GM10248 (cell line): ENCODE data around the gene RIF1.

Experiments
- CTCF ChIA-PET: fragments of 300-600 bp; sonication (Branson Sonifier 250); formaldehyde crosslinking; extraction: SDS; loops from one replicate; lab custom pipeline; 2021; ENCODE audit warnings: antibody characterized with exemption; lab: Yijun Ruan, JAX
- POLR2A ChIA-PET: fragments of 350-650 bp; sonication (Branson Sonifier 250); formaldehyde crosslinking; extraction: SDS; loops from one replicate; lab custom pipeline; 2020; ENCODE audit warnings: antibody characterized with exemption; lab: Yijun Ruan, JAX
- DNase-seq: peaks from one replicate; pipeline ENCODE4 v3.0.0; 2012; ENCODE audit errors: extremely low spot score
- TF ChIP-seq, protein P1 (sequence below): IDR thresholded peaks from 2 replicates; pipeline ENCODE4 v1.5.1; 2012; ENCODE audit warnings: mild to moderate bottlenecking, low read depth; ENCODE audit errors: extremely low read depth, missing control alignments, control extremely low read depth

The RIF1 gene

DNA sequence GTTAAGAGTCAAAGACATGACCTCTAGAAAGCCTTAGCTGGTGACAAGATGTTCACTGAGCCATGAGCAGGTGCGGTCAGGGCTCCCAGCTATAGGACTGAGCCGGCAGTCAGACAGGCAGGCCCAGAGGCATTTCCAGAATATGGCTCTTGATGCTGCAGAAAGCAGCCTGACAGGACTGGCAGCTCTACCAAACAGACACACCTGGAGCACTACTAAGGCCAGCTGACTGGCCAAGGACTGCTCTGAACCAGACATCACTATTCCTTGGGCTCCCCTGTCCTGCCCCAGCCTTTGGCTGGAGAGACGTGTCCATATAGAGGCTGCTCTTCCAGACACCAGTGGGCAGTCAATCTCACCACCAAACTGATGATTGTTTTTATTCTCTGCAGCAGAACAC is 98.8 kb downstream of the RIF1 start:
- POLR2A ChIA-PET: no interaction called here
- DNase-seq: no peak
- CTCF ChIA-PET: interaction anchor here (1.1 to 1.2 kb wide), 2 partner anchors 9 to 518 kb away, joined by 3 read pairs; no protein-coding TSS in a partner anchor
- TF ChIP-seq, protein P1, sequence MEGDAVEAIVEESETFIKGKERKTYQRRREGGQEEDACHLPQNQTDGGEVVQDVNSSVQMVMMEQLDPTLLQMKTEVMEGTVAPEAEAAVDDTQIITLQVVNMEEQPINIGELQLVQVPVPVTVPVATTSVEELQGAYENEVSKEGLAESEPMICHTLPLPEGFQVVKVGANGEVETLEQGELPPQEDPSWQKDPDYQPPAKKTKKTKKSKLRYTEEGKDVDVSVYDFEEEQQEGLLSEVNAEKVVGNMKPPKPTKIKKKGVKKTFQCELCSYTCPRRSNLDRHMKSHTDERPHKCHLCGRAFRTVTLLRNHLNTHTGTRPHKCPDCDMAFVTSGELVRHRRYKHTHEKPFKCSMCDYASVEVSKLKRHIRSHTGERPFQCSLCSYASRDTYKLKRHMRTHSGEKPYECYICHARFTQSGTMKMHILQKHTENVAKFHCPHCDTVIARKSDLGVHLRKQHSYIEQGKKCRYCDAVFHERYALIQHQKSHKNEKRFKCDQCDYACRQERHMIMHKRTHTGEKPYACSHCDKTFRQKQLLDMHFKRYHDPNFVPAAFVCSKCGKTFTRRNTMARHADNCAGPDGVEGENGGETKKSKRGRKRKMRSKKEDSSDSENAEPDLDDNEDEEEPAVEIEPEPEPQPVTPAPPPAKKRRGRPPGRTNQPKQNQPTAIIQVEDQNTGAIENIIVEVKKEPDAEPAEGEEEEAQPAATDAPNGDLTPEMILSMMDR: no peak

DNA sequence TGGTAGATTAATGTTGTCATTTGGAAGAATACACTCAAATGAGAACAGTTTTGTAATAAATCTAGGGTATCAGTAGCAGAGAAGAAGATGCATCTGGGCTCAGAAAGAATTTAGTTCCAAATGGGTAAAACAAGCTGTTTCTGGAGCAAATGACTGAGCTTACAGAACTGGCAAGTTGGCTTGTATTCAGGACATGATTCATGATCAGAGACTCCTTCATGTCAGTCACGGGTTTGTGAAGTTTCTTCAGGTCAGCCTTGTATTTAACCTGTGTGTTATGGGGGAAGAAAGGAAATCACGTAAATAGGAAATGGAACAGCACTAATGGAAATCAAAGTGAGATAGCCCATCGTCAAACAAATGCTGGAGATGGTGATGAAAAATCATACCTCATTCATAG is 109.1 kb downstream of the RIF1 start:
- DNase-seq: no peak
- ChIA-PET CTCF (no interaction called here), POLR2A (no interaction called here)
- TF ChIP-seq, protein P1: no peak

DNA sequence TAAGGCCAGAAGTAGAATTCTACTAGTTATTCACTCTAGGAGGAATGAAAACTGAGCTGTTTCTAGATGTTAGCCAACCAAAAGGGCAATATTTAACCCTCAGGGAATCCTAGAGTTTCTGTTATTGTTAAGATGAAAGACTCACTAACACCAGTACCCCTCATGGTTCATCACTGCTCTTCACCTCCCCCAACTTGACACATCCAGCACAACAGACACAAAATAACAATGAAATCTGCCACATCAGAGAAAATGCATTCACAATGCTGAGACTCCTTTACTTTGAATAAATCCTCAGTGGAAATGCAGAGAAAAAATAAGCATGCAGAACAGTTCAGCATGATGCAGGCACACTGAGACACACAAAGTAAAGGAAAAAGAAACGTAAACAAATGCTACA is 111.3 kb downstream of the RIF1 start:
- TF ChIP-seq, protein P1: no peak
- no peak for DNase-seq
- ChIA-PET CTCF (interaction anchor here (1.5 kb wide), 1 partner anchor 14 kb away, joined by 6 read pairs; no protein-coding TSS in a partner anchor), POLR2A (no interaction called here)

DNA sequence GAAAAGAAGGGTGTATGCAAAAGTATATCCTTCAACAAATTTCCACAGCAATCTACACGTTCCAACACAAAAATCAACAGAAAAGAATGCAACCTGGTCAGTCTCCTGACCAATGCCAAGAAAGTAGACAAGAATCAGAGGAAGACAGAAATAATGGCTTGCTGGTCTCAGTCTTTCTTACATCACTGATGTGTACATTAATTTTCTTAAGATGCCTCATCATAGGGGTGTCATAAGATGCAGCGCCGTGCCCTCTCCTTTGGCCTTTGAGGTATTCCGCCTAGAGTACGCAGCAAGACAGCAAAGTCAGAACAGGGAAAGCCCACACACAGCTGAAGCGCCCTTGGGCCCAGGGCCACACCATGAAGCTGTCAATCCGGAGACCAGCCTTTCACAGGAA is 112.9 kb downstream of the RIF1 start:
- DNase-seq: no peak
- POLR2A ChIA-PET: no interaction called here
- TF ChIP-seq, protein P1: no peak
- CTCF ChIA-PET: interaction anchor here (1.1 kb wide), 1 partner anchor 503 kb away, joined by 3 read pairs; no protein-coding TSS in a partner anchor

DNA sequence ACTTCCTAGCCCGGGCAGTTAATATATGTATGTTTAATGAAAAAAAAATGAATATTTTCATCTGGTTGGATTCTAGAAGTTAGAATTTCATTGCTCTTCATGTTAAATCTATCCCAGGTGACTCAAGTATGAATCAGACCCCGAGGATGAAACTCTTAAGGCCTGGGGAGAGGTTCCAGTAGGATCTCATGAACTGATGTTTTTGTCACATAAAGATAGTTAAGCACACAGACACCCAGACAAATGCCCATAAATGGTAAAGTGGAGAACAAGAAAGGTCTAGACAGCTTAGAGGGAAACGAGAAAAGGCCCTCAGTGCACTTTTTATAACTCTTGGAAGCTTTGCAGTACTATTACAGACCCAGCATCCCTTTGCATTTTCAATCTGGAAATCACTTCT is 114.1 kb downstream of the RIF1 start:
- ChIA-PET CTCF (no interaction called here), POLR2A (no interaction called here)
- DNase-seq: no peak
- TF ChIP-seq, protein P1: no peak

DNA sequence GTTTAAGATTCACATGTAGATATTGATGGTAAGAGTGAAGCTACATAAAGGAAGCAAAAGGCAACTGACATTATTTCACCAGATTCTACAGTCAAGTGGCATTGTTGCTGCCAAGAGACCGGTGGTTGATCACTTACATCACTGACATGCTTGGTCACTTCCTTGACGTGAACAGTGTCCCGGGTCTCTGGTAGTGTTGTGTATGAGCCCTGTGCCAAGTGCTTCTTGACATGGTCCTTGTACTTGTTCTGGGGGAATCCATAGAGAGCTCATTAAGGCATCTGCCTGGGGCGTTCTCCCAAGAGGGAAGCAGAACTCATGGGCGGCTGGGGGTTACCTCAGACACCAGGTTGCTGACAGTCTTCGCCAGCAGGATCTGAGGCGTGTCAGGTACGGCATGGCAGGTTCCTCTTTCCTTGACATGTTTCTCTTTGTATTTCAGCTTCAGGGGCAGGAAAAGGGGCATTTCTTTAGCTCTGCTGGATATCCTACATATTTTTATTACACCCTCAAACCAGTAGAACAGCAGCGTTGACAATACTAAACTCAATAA is 116.2 kb downstream of the RIF1 start:
- CTCF ChIA-PET: interaction anchor here (1.1 kb wide), 1 partner anchor 25 kb away, joined by 3 read pairs; no protein-coding TSS in a partner anchor
- TF ChIP-seq, protein P1: no peak
- POLR2A ChIA-PET: no interaction called here
- DNase-seq: no peak
